Measurements from ENCODE around the gene NHLRC2. TPM values are rescaled to one million over a fixed set of nuclear protein-coding genes. Genes with fewer than 3 reads are reported as not detected.

The NHLRC2 gene
- total and polyA plus RNA-seq, 2 experiments from 2014 or later, result 15.5 to 28.1 TPM

DNA sequence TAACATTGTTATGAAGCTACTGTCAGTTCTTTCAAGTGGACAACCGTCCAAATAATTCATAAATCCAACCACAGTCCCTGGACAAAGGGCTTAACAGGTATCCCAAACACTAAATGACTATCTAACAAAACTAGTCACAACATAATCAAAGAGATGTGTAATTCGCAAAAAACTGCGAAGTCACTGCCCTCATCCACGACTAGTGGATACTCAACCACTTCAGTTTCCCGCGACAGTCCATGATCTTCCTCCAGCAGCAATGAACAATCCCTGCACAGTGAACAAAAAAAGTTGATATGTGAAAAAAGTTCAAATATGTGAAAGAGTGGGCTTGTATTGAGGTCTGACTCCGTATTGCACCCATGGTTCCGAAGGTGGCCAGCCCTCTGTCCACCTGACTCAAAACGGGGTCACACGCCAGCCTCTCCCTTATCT is 866 bp upstream of the NHLRC2 start:
- peak overlapping the region; percentile 80 for H3K4me3 ChIP-seq
- H3K9me2 ChIP-seq (ENCODE audit: insufficient read depth), result no peaks in the 10 kb centered on the region
- Mint-ChIP-seq H3K4me3 (peak overlapping the region; percentile 99), H3K36me3 (ENCODE audit: low read depth) (peaks cover 2% of the 10 kb centered on the region; the same call in 2 of the 3 replicates), H3K27me3 (ENCODE audit: insufficient read depth, low read depth, poor library complexity) (peaks cover 10% of the 10 kb centered on the region), H3K27ac (peak overlapping the region; percentile 99), H3K9me3 (0 out of 3 replicates have a peak, but pooled peaks cover 2% of the 10 kb centered on the region), H3K4me1 (peaks cover 19% of the 10 kb centered on the region; the same call in 2 of the 3 replicates)
- ATAC-seq (no peak), DNase-seq (ENCODE audit: low spot score) (no peak)
- peak overlapping the region; percentile 76 for H2AFZ ChIP-seq
- peak overlapping the region; percentile 98 for H3K27ac ChIP-seq (ENCODE audit: low read depth)
- TF ChIP-seq, protein P1, sequence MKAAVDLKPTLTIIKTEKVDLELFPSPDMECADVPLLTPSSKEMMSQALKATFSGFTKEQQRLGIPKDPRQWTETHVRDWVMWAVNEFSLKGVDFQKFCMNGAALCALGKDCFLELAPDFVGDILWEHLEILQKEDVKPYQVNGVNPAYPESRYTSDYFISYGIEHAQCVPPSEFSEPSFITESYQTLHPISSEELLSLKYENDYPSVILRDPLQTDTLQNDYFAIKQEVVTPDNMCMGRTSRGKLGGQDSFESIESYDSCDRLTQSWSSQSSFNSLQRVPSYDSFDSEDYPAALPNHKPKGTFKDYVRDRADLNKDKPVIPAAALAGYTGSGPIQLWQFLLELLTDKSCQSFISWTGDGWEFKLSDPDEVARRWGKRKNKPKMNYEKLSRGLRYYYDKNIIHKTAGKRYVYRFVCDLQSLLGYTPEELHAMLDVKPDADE (IDR thresholded peaks at IDR 0.05), result no peak
- TF ChIP-seq, protein P2, sequence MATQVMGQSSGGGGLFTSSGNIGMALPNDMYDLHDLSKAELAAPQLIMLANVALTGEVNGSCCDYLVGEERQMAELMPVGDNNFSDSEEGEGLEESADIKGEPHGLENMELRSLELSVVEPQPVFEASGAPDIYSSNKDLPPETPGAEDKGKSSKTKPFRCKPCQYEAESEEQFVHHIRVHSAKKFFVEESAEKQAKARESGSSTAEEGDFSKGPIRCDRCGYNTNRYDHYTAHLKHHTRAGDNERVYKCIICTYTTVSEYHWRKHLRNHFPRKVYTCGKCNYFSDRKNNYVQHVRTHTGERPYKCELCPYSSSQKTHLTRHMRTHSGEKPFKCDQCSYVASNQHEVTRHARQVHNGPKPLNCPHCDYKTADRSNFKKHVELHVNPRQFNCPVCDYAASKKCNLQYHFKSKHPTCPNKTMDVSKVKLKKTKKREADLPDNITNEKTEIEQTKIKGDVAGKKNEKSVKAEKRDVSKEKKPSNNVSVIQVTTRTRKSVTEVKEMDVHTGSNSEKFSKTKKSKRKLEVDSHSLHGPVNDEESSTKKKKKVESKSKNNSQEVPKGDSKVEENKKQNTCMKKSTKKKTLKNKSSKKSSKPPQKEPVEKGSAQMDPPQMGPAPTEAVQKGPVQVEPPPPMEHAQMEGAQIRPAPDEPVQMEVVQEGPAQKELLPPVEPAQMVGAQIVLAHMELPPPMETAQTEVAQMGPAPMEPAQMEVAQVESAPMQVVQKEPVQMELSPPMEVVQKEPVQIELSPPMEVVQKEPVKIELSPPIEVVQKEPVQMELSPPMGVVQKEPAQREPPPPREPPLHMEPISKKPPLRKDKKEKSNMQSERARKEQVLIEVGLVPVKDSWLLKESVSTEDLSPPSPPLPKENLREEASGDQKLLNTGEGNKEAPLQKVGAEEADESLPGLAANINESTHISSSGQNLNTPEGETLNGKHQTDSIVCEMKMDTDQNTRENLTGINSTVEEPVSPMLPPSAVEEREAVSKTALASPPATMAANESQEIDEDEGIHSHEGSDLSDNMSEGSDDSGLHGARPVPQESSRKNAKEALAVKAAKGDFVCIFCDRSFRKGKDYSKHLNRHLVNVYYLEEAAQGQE (IDR thresholded peaks at IDR 0.05; ENCODE audit: unreplicated experiment), result no peak
- no peak for TF ChIP-seq CREB1 (CRISPR knock-in tag; IDR thresholded peaks at IDR 0.05; ENCODE audit: low read depth)
- TF ChIP-seq, protein P3, sequence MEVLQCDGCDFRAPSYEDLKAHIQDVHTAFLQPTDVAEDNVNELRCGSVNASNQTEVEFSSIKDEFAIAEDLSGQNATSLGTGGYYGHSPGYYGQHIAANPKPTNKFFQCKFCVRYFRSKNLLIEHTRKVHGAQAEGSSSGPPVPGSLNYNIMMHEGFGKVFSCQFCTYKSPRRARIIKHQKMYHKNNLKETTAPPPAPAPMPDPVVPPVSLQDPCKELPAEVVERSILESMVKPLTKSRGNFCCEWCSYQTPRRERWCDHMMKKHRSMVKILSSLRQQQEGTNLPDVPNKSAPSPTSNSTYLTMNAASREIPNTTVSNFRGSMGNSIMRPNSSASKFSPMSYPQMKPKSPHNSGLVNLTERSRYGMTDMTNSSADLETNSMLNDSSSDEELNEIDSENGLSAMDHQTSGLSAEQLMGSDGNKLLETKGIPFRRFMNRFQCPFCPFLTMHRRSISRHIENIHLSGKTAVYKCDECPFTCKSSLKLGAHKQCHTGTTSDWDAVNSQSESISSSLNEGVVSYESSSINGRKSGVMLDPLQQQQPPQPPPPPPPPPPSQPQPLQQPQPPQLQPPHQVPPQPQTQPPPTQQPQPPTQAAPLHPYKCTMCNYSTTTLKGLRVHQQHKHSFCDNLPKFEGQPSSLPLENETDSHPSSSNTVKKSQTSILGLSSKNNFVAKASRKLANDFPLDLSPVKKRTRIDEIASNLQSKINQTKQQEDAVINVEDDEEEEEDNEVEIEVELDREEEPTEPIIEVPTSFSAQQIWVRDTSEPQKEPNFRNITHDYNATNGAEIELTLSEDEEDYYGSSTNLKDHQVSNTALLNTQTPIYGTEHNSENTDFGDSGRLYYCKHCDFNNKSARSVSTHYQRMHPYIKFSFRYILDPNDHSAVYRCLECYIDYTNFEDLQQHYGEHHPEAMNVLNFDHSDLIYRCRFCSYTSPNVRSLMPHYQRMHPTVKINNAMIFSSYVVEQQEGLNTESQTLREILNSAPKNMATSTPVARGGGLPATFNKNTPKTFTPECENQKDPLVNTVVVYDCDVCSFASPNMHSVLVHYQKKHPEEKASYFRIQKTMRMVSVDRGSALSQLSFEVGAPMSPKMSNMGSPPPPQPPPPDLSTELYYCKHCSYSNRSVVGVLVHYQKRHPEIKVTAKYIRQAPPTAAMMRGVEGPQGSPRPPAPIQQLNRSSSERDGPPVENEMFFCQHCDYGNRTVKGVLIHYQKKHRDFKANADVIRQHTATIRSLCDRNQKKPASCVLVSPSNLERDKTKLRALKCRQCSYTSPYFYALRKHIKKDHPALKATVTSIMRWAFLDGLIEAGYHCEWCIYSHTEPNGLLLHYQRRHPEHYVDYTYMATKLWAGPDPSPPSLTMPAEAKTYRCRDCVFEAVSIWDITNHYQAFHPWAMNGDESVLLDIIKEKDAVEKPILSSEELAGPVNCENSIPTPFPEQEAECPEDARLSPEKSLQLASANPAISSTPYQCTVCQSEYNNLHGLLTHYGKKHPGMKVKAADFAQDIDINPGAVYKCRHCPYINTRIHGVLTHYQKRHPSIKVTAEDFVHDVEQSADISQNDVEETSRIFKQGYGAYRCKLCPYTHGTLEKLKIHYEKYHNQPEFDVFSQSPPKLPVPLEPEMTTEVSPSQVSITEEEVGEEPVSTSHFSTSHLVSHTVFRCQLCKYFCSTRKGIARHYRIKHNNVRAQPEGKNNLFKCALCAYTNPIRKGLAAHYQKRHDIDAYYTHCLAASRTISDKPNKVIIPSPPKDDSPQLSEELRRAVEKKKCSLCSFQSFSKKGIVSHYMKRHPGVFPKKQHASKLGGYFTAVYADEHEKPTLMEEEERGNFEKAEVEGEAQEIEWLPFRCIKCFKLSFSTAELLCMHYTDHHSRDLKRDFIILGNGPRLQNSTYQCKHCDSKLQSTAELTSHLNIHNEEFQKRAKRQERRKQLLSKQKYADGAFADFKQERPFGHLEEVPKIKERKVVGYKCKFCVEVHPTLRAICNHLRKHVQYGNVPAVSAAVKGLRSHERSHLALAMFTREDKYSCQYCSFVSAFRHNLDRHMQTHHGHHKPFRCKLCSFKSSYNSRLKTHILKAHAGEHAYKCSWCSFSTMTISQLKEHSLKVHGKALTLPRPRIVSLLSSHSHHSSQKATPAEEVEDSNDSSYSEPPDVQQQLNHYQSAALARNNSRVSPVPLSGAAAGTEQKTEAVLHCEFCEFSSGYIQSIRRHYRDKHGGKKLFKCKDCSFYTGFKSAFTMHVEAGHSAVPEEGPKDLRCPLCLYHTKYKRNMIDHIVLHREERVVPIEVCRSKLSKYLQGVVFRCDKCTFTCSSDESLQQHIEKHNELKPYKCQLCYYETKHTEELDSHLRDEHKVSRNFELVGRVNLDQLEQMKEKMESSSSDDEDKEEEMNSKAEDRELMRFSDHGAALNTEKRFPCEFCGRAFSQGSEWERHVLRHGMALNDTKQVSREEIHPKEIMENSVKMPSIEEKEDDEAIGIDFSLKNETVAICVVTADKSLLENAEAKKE (CRISPR knock-in tag; IDR thresholded peaks at IDR 0.05), result no peak
- no peak for TF ChIP-seq ZNF331 (CRISPR knock-in tag; IDR thresholded peaks at IDR 0.05; ENCODE audit: low read depth)
- no peak for TF ChIP-seq EZH2 (IDR thresholded peaks at IDR 0.05; ENCODE audit: low read depth, unreplicated experiment)
- no peak for TF ChIP-seq POLR2AphosphoS5 (IDR thresholded peaks at IDR 0.05; ENCODE audit: low read depth)
- no peak for TF ChIP-seq STAT1 (IDR thresholded peaks at IDR 0.05; ENCODE audit: unreplicated experiment)
- no peak for TF ChIP-seq EZH2phosphoT487 (IDR thresholded peaks at IDR 0.05; ENCODE audit: unreplicated experiment)
- TF ChIP-seq, protein P4, sequence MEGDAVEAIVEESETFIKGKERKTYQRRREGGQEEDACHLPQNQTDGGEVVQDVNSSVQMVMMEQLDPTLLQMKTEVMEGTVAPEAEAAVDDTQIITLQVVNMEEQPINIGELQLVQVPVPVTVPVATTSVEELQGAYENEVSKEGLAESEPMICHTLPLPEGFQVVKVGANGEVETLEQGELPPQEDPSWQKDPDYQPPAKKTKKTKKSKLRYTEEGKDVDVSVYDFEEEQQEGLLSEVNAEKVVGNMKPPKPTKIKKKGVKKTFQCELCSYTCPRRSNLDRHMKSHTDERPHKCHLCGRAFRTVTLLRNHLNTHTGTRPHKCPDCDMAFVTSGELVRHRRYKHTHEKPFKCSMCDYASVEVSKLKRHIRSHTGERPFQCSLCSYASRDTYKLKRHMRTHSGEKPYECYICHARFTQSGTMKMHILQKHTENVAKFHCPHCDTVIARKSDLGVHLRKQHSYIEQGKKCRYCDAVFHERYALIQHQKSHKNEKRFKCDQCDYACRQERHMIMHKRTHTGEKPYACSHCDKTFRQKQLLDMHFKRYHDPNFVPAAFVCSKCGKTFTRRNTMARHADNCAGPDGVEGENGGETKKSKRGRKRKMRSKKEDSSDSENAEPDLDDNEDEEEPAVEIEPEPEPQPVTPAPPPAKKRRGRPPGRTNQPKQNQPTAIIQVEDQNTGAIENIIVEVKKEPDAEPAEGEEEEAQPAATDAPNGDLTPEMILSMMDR (conservative IDR thresholded peaks at IDR 0.05; ENCODE audit: low read depth in 2 of 2), result no peak
- no peak for TF ChIP-seq NANOG (IDR thresholded peaks at IDR 0.05; ENCODE audit: borderline replicate concordance)
- H3K4me1 ChIP-seq (ENCODE audit: insufficient read depth), result peaks cover 18% of the 10 kb centered on the region
- H3F3A ChIP-seq (replicated peaks; ENCODE audit: low read depth), result no peaks in the 10 kb centered on the region
- H3K36me3 ChIP-seq (ENCODE audit: insufficient read depth), result peaks cover 1% of the 10 kb centered on the region; the same call in 1 of the 2 replicates
- peak overlapping the region; percentile 86 for H3K4me2 ChIP-seq
- peaks cover 43% of the 10 kb centered on the region for H3K79me2 ChIP-seq (replicated peaks; ENCODE audit: insufficient read depth)
- H3K27me3 ChIP-seq (ENCODE audit: insufficient read depth), result no peaks in the 10 kb centered on the region
- no peaks in the 10 kb centered on the region for H4K20me1 ChIP-seq (replicated peaks; ENCODE audit: insufficient read depth)

Data from GM23338 (cell line).